Measurements from ENCODE around the gene HTR3E. TPM values are rescaled to one million over a fixed set of nuclear protein-coding genes. Genes with fewer than 3 reads are reported as not detected.

Gene HTR3E
- total and polyA plus RNA-seq, 12 donors = not detected

DNA sequence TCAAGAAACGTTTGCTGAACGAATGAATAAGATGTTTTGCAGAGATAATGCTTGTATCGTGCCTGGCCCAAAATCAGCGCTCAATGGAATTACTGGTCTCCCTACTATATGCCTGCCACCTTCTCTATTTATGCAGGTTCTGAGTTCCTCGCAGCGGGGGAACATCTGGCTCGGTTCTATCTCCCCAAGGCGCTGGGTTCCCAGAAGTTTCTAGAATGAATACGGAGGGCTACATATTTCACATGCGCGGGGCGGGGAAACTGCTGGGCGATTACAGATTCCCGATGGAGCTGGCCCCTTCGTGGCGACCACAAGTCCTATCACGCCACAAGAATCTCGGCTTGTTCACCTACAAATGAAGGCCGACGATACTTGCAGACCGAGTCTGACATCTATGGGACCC is 37.9 kb downstream of the HTR3E start:
- H3K27me3 ChIP-seq = no peaks in the 10 kb centered on the region
- intact Hi-C loops (cut with DNase I) = loop anchor here in 1 of 2 donors (10.0 kb wide), 2 partner anchors 120 to 240 kb away; partner anchors contain the start of gene ABCC5
- peak overlapping the region; percentile 6 to 96 (median 84) for H3K4me3 ChIP-seq
- H3K36me3 ChIP-seq (replicated peaks in 1 of 2) = peaks cover 0 to 18% of the 10 kb centered on the region in 2 donors
- DNase-seq = peak in 1 of 7 donors; percentile 26
- H3K9me3 ChIP-seq (replicated peaks in 1 of 3) = no peaks in the 10 kb centered on the region
- 0 to 1% (median 0%) methylated on average over 14 to 21 of the region's 21 CpGs for WGBS, 4 donors
- H3K4me1 ChIP-seq (replicated peaks in 1 of 2) = peaks cover 7 to 16% of the 10 kb centered on the region in 2 donors
- peak overlapping the region; percentile 48 to 91 (median 73) for H3K27ac ChIP-seq
- TF ChIP-seq, protein P1, sequence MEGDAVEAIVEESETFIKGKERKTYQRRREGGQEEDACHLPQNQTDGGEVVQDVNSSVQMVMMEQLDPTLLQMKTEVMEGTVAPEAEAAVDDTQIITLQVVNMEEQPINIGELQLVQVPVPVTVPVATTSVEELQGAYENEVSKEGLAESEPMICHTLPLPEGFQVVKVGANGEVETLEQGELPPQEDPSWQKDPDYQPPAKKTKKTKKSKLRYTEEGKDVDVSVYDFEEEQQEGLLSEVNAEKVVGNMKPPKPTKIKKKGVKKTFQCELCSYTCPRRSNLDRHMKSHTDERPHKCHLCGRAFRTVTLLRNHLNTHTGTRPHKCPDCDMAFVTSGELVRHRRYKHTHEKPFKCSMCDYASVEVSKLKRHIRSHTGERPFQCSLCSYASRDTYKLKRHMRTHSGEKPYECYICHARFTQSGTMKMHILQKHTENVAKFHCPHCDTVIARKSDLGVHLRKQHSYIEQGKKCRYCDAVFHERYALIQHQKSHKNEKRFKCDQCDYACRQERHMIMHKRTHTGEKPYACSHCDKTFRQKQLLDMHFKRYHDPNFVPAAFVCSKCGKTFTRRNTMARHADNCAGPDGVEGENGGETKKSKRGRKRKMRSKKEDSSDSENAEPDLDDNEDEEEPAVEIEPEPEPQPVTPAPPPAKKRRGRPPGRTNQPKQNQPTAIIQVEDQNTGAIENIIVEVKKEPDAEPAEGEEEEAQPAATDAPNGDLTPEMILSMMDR (IDR thresholded peaks at IDR 0.05) = no peak
- TF ChIP-seq POLR2A (IDR thresholded peaks at IDR 0.05) = no peak

DNA sequence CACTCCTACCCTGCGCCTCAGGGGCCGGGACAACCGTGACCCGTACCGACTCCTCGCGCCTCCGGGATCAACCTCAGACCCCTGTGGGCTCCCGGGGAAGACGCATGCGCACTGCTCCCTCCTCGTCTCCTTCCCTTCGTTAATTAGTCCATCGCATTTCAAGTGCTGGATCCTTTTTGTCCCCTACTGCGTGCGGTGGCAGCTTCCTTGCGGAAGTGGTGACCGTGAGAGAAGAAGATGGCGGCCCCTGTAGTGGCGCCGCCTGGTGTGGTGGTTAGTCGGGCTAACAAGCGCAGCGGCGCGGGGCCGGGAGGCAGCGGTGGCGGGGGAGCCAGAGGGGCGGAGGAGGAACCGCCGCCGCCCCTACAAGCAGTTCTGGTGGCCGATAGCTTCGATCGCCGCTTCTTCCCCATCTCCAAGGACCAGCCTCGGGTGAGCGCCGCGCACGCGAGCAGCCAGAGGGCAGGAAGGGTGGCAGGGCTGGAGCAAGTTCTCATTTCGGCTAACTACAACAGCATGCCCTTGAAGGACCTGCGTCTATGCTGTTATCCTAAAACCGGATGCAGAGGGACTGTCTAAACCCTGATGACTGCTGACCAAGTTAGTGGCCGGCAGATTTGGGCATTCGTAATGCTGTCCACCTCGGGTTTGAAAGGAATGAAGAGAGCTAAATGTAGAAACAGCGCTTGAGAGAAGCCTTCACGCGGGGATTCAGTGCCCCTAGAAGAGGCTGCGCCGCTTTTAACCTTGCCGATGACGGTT is 38.5 kb downstream of the HTR3E start, which contains the start of gene EIF2B5:
Gene EIF2B5 (plus strand): TSS at position 210 of the 762 bp plus-strand sequence. CDS start 28 bp downstream, at position 238.
- H3K27ac ChIP-seq = peak within 1 kb of the TSS; percentile 48 to 91 (median 73)
- TF ChIP-seq POLR2A (IDR thresholded peaks at IDR 0.05) = peak; percentile 33 to 74
- TF ChIP-seq, protein P1 (IDR thresholded peaks at IDR 0.05) = peak in 2 of 6 experiments; percentile 6 to 38
- WGBS, 4 donors = 0 to 1% (median 0%) methylated on average over 17 to 56 of the region's 56 CpGs
- peak; percentile 89 to 95 (median 91) for DNase-seq
- peak within 1 kb of the TSS; percentile 74 to 96 (median 84) for H3K4me3 ChIP-seq
- intact Hi-C loops (cut with DNase I) = loop anchor here in 1 of 2 donors (10.0 kb wide), 2 partner anchors 121 to 241 kb away; partner anchors contain the start of gene ABCC5
- no peaks in the 10 kb centered on the region for H3K9me3 ChIP-seq (replicated peaks in 1 of 3)
- H3K36me3 ChIP-seq (replicated peaks in 1 of 2) = peaks cover 0 to 24% of the 10 kb centered on the region in 2 donors
- H3K27me3 ChIP-seq = no peaks in the 10 kb centered on the region
- peaks cover 7 to 16% of the 10 kb centered on the region in 2 donors for H3K4me1 ChIP-seq (replicated peaks in 1 of 2)

DNA sequence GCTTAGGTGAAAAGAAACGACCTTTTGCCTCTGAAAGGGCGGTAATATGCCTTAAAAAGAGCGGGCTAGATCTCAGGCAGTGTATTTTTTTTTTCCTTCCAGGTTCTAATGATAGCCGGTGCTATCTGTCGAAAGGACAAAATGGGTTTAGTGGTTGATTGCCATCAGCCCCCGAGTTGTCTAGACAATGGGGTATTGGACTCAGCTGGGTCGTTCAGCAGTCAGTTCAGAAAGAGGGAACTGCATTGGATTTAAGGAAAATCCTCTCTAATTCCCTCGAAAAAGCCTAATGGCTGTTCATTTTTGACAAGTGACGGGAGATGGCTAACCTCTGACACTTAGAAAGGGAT is 39.0 kb downstream of the HTR3E start:
- Histone ChIP-seq H3K27me3 (no peaks in the 10 kb centered on the region), H3K27ac (peak overlapping the region in 4 of 5 donors; percentile 72 to 91 (median 82))
- no peak for DNase-seq

DNA sequence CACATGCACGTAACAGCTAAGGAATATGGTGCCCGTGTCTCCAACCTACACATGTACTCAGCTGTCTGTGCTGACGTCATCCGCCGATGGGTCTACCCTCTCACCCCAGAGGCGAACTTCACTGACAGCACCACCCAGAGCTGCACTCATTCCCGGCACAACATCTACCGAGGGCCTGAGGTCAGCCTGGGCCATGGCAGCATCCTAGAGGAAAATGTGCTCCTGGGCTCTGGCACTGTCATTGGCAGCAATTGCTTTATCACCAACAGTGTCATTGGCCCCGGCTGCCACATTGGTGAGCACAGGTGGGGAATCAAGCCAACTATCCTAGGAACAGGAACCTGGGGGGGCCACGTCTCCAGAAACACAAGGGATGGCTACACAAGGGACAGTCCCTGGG is 43.6 kb downstream of the HTR3E start:
- H3K36me3 ChIP-seq (replicated peaks in 1 of 2) = peaks cover 0 to 75% of the 10 kb centered on the region in 2 donors
- peaks cover 7 to 21% of the 10 kb centered on the region in 2 donors for H3K4me1 ChIP-seq (replicated peaks in 1 of 2)
- H3K4me3 ChIP-seq = no peak overlapping the region
- H3K27ac ChIP-seq = no peak overlapping the region
- H3K9me3 ChIP-seq (replicated peaks in 1 of 3) = no peaks in the 10 kb centered on the region
- intact Hi-C loops (cut with DNase I) = no loop called here
- TF ChIP-seq, protein P1 (IDR thresholded peaks at IDR 0.05) = no peak
- no peak for TF ChIP-seq POLR2A (IDR thresholded peaks at IDR 0.05)
- 84 to 89% (median 87%) methylated on average over 10 of the region's 10 CpGs for WGBS, 4 donors
- H3K27me3 ChIP-seq = no peaks in the 10 kb centered on the region
- no peak for DNase-seq

More for the DNA sequence above, 39.0 kb downstream of the HTR3E start:
- H3K4me3 ChIP-seq = peak overlapping the region; percentile 74 to 96 (median 84)
- peaks cover 0 to 30% of the 10 kb centered on the region in 2 donors for H3K36me3 ChIP-seq (replicated peaks in 1 of 2)
- peaks cover 7 to 16% of the 10 kb centered on the region in 2 donors for H3K4me1 ChIP-seq (replicated peaks in 1 of 2)
- no peak for TF ChIP-seq POLR2A (IDR thresholded peaks at IDR 0.05)
- TF ChIP-seq, protein P1 (IDR thresholded peaks at IDR 0.05) = no peak
- 2 to 5% (median 3%) methylated on average over 9 of the region's 9 CpGs for WGBS, 4 donors
- intact Hi-C loops (cut with DNase I) = loop anchor here in 1 of 2 donors (10.0 kb wide), 2 partner anchors 121 to 241 kb away; partner anchors contain the start of gene ABCC5
- H3K9me3 ChIP-seq (replicated peaks in 1 of 3) = no peaks in the 10 kb centered on the region

All from adrenal gland (tissue), 12 donors.